WTC11 (cell line): ENCODE measurements around the gene RNF39. TPM values are rescaled to one million over a fixed set of nuclear protein-coding genes. Genes with fewer than 3 reads are reported as not detected.

Experiments used
- ATAC-seq: fragments of 200-7000 bp; cut with Tn5 transposase; 2 replicates; pipeline ENCODE4 v1.10.0; 2021; ENCODE audit warnings: mild to moderate bottlenecking, moderate library complexity
- CTCF ChIA-PET: fragments of 300-600 bp; sonication (Branson Sonifier 250); formaldehyde crosslinking; loops from one replicate; lab custom pipeline; 2021; ENCODE audit warnings: antibody characterized with exemption; lab: Charles Lee
- POLR2A ChIA-PET: fragments of 350-600 bp; sonication (Branson Sonifier 250); formaldehyde crosslinking; loops from one replicate; lab custom pipeline; 2021; ENCODE audit warnings: antibody characterized with exemption; lab: Charles Lee
- DNase-seq: peaks from one replicate; pipeline ENCODE4 v3.0.0; 2021; ENCODE audit warnings: low spot score
- H3K27ac Mint-ChIP-seq: 2 replicates; pipeline ENCODE4 v1.8.0; 2021; ENCODE audit warnings: mixed read lengths
- H3K27me3 Mint-ChIP-seq: 2 replicates; pipeline ENCODE4 v1.8.0; 2021; ENCODE audit warnings: low read depth, mild to moderate bottlenecking, moderate library complexity, mixed read lengths
- H3K36me3 Mint-ChIP-seq: 2 replicates; pipeline ENCODE4 v1.8.0; 2021; ENCODE audit warnings: mixed read lengths
- H3K4me1 Mint-ChIP-seq: 2 replicates; pipeline ENCODE4 v1.8.0; 2022; ENCODE audit warnings: mixed read lengths
- H3K4me3 Mint-ChIP-seq: 2 replicates; pipeline ENCODE4 v1.8.0; 2021; ENCODE audit warnings: mild to moderate bottlenecking, moderate library complexity, mixed read lengths
- H3K9me3 Mint-ChIP-seq: 2 replicates; pipeline ENCODE4 v1.8.0; 2021; ENCODE audit warnings: mixed read lengths
- CREB1 ChIP-seq: sonication (generic); formaldehyde crosslinking; IDR thresholded peaks from 2 replicates; pipeline ENCODE4 v1.8.0; 2023; ENCODE audit warnings: mild to moderate bottlenecking, missing genetic modification reagents
- CREM ChIP-seq: sonication (generic); formaldehyde crosslinking; IDR thresholded peaks from 2 replicates; pipeline ENCODE4 v1.8.1; 2022; ENCODE audit warnings: mild to moderate bottlenecking, missing genetic modification reagents, moderate library complexity
- ESRRA ChIP-seq: sonication (generic); formaldehyde crosslinking; IDR thresholded peaks from 2 replicates; pipeline ENCODE4 v1.8.1; 2022; ENCODE audit warnings: mild to moderate bottlenecking, missing genetic modification reagents, borderline replicate concordance
- GRHL2 ChIP-seq: fragments of 250-450 bp; sonication (Bioruptor Pico); IDR thresholded peaks from 2 replicates; pipeline ENCODE4 v1.8.0; 2022; ENCODE audit warnings: mild to moderate bottlenecking, moderate library complexity; ENCODE audit not compliant: insufficient replicate concordance, severe bottlenecking
- GTF2I ChIP-seq: fragments of 250-450 bp; sonication (Bioruptor Pico); conservative IDR thresholded peaks from 2 replicates; pipeline ENCODE4 v1.4.0; 2021; ENCODE audit warnings: mild to moderate bottlenecking
- MYBL2 ChIP-seq: sonication (generic); formaldehyde crosslinking; IDR thresholded peaks from 2 replicates; pipeline ENCODE4 v1.8.1; 2023; ENCODE audit warnings: mild to moderate bottlenecking, moderate library complexity, missing genetic modification reagents
- NFE2L1 ChIP-seq: sonication (generic); formaldehyde crosslinking; IDR thresholded peaks from 2 replicates; pipeline ENCODE4 v1.8.1; 2023; ENCODE audit warnings: missing genetic modification reagents
- SMAD3 ChIP-seq: sonication (generic); formaldehyde crosslinking; IDR thresholded peaks from 2 replicates; pipeline ENCODE4 v1.8.0; 2022; ENCODE audit warnings: missing genetic modification reagents, mild to moderate bottlenecking, borderline replicate concordance
- ZBTB21 ChIP-seq: sonication (generic); formaldehyde crosslinking; IDR thresholded peaks from 2 replicates; pipeline ENCODE4 v1.8.1; 2023; ENCODE audit warnings: mild to moderate bottlenecking, missing genetic modification reagents, borderline replicate concordance
- ZNF263 ChIP-seq: sonication (generic); formaldehyde crosslinking; IDR thresholded peaks from 2 replicates; pipeline ENCODE4 v1.8.1; 2022; ENCODE audit warnings: low read depth, mild to moderate bottlenecking, moderate library complexity, missing genetic modification reagents
- total RNA-seq: library from RNA; stranded (reverse); gene quantifications from 3 replicates; pipeline ENCODE4 v1.2.3, GENCODE V29; 2021
- TF ChIP-seq, protein P1 (sequence below): sonication (generic); formaldehyde crosslinking; IDR thresholded peaks from 2 replicates; pipeline ENCODE4 v1.8.0; 2023; ENCODE audit warnings: mild to moderate bottlenecking, missing genetic modification reagents
- TF ChIP-seq, protein P2 (sequence below): fragments of 200-600 bp; IDR thresholded peaks from 2 replicates; pipeline ENCODE4 v1.8.0; 2022; ENCODE audit warnings: antibody characterized with exemption
- TF ChIP-seq, protein P3 (sequence below): sonication (generic); formaldehyde crosslinking; IDR thresholded peaks from 2 replicates; pipeline ENCODE4 v1.8.0; 2022; ENCODE audit warnings: mild to moderate bottlenecking, missing genetic modification reagents
- TF ChIP-seq, protein P4 (sequence below): fragments of 250-450 bp; sonication (Bioruptor Pico); IDR thresholded peaks from 2 replicates; pipeline ENCODE4 v2.1.2; 2022; ENCODE audit warnings: mild to moderate bottlenecking, moderate library complexity
- TF ChIP-seq, protein P5 (sequence below): sonication (generic); formaldehyde crosslinking; IDR thresholded peaks from 2 replicates; pipeline ENCODE4 v1.8.1; 2022; ENCODE audit warnings: missing genetic modification reagents, borderline replicate concordance
- TF ChIP-seq, protein P6 (sequence below): sonication (generic); formaldehyde crosslinking; IDR thresholded peaks from 2 replicates; pipeline ENCODE4 v1.8.1; 2023; ENCODE audit warnings: mild to moderate bottlenecking, missing genetic modification reagents, moderate library complexity
- TF ChIP-seq, protein P7 (sequence below): sonication (generic); formaldehyde crosslinking; IDR thresholded peaks from 2 replicates; pipeline ENCODE4 v1.8.0; 2023; ENCODE audit warnings: missing genetic modification reagents, mild to moderate bottlenecking, borderline replicate concordance

Gene RNF39
- total RNA-seq, 1 experiment from 2014 or later, result 5.1 TPM

DNA sequence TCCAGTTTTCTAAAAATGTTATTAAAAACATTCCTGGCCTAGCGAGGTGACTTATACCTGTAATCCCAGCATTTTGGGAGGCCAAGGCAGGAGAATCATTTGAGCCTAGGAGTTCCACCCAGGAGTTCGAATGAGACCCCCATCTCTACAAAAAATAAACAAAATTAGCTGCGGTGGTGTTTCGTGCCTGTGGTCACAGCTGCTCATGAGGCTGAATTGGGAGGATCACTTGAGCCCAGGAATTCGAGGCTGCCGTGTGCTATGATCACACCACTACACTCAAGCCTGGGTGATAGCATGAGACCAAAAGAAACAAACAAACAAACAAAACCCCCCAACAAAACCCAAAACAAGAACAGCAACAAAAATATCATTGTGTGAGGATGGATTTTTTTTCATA lies 34.3 kb downstream of the RNF39 start (continued):
- TF ChIP-seq, protein P1, sequence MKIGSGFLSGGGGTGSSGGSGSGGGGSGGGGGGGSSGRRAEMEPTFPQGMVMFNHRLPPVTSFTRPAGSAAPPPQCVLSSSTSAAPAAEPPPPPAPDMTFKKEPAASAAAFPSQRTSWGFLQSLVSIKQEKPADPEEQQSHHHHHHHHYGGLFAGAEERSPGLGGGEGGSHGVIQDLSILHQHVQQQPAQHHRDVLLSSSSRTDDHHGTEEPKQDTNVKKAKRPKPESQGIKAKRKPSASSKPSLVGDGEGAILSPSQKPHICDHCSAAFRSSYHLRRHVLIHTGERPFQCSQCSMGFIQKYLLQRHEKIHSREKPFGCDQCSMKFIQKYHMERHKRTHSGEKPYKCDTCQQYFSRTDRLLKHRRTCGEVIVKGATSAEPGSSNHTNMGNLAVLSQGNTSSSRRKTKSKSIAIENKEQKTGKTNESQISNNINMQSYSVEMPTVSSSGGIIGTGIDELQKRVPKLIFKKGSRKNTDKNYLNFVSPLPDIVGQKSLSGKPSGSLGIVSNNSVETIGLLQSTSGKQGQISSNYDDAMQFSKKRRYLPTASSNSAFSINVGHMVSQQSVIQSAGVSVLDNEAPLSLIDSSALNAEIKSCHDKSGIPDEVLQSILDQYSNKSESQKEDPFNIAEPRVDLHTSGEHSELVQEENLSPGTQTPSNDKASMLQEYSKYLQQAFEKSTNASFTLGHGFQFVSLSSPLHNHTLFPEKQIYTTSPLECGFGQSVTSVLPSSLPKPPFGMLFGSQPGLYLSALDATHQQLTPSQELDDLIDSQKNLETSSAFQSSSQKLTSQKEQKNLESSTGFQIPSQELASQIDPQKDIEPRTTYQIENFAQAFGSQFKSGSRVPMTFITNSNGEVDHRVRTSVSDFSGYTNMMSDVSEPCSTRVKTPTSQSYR (CRISPR knock-in tag), result no peak
- no peak for TF ChIP-seq GTF2I (CRISPR knock-in tag)

DNA sequence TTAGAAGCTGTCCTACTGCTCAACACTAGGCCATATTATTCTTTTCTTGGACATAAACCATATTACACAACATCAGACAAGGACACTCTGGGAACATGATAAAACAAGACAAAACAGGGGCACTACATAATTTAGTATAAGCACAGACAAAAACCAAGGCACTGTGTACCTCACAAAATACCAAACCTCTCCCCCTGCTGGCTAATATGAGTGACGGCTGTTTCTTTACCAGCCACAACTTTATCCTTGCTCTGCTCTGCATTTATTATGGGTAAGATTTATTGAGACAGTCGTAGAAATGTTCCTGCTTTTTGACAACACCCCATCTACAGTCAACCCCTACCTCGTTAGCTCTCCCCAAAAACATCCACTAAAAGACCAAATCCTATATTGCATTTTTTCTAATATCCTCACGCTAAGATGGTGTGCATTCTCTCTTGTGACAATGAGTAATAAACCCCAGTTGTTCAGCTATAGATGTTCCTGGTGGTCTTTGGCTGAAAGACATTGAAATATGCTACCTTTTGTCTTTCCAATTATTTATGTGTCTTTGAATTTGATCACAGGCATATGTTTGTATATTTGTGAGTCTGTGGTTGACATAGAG lies 38.3 kb downstream of the RNF39 start:
- TF ChIP-seq, protein P2, sequence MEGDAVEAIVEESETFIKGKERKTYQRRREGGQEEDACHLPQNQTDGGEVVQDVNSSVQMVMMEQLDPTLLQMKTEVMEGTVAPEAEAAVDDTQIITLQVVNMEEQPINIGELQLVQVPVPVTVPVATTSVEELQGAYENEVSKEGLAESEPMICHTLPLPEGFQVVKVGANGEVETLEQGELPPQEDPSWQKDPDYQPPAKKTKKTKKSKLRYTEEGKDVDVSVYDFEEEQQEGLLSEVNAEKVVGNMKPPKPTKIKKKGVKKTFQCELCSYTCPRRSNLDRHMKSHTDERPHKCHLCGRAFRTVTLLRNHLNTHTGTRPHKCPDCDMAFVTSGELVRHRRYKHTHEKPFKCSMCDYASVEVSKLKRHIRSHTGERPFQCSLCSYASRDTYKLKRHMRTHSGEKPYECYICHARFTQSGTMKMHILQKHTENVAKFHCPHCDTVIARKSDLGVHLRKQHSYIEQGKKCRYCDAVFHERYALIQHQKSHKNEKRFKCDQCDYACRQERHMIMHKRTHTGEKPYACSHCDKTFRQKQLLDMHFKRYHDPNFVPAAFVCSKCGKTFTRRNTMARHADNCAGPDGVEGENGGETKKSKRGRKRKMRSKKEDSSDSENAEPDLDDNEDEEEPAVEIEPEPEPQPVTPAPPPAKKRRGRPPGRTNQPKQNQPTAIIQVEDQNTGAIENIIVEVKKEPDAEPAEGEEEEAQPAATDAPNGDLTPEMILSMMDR, result 0 out of 2 replicates have a peak, but pooled peaks have one; percentile 27
- TF ChIP-seq, protein P3, sequence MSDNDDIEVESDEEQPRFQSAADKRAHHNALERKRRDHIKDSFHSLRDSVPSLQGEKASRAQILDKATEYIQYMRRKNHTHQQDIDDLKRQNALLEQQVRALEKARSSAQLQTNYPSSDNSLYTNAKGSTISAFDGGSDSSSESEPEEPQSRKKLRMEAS, result no peak
- TF ChIP-seq CREB1, result no peak
- H3K36me3 Mint-ChIP-seq, result no peaks in the 10 kb centered on the region
- no peak overlapping the region for H3K27ac Mint-ChIP-seq
- no peaks in the 10 kb centered on the region for H3K9me3 Mint-ChIP-seq
- DNase-seq, result no peak
- CTCF ChIA-PET, result interaction anchor here (0.9 to 2.0 kb wide), 2 partner anchors 24 to 65 kb away, joined by 3 to 5 read pairs; no protein-coding TSS in a partner anchor
- no peaks in the 10 kb centered on the region for H3K4me1 Mint-ChIP-seq
- no peak; the same call in 1 of the 2 replicates for ATAC-seq
- H3K27me3 Mint-ChIP-seq, result no peaks in the 10 kb centered on the region
- no peak overlapping the region for H3K4me3 Mint-ChIP-seq
- POLR2A ChIA-PET, result no interaction called here

DNA sequence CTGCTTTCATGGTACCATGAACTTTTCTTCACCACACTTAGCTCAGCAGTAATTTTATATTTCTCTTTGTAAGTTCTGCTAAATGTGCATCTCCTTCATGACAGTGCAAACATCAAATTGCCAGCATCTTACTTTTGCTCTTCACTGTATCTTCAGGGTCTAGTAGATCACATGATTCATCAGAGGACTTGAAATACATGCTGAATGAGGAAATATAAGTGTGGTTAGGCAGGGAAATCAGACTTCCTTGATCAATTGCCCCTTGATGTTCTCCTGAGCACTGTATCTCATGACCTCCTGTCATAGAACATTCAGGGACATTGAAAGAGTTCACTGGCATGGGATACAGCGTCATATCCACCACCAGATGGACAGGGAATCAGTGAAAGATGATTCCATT lies 39.8 kb downstream of the RNF39 start:
- Mint-ChIP-seq H3K36me3 (no peaks in the 10 kb centered on the region), H3K4me1 (no peaks in the 10 kb centered on the region), H3K4me3 (no peak overlapping the region), H3K27me3 (no peaks in the 10 kb centered on the region), H3K27ac (no peak overlapping the region), H3K9me3 (no peaks in the 10 kb centered on the region)
- CTCF ChIA-PET, result no interaction called here
- TF ChIP-seq ESRRA (CRISPR knock-in tag), result no peak
- no peak for TF ChIP-seq GRHL2 (CRISPR knock-in tag)
- TF ChIP-seq CREM (CRISPR knock-in tag), result no peak
- TF ChIP-seq ZBTB21 (CRISPR knock-in tag), result no peak
- TF ChIP-seq SMAD3, result no peak
- TF ChIP-seq, protein P4, sequence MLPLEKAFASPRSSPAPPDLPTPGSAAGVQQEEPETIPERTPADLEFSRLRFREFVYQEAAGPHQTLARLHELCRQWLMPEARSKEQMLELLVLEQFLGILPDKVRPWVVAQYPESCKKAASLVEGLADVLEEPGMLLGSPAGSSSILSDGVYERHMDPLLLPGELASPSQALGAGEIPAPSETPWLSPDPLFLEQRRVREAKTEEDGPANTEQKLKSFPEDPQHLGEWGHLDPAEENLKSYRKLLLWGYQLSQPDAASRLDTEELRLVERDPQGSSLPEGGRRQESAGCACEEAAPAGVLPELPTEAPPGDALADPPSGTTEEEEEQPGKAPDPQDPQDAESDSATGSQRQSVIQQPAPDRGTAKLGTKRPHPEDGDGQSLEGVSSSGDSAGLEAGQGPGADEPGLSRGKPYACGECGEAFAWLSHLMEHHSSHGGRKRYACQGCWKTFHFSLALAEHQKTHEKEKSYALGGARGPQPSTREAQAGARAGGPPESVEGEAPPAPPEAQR, result no peak
- TF ChIP-seq, protein P5, sequence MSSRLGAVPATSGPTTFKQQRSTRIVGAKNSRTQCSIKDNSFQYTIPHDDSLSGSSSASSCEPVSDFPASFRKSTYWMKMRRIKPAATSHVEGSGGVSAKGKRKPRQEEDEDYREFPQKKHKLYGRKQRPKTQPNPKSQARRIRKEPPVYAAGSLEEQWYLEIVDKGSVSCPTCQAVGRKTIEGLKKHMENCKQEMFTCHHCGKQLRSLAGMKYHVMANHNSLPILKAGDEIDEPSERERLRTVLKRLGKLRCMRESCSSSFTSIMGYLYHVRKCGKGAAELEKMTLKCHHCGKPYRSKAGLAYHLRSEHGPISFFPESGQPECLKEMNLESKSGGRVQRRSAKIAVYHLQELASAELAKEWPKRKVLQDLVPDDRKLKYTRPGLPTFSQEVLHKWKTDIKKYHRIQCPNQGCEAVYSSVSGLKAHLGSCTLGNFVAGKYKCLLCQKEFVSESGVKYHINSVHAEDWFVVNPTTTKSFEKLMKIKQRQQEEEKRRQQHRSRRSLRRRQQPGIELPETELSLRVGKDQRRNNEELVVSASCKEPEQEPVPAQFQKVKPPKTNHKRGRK (CRISPR knock-in tag), result no peak
- TF ChIP-seq, protein P6, sequence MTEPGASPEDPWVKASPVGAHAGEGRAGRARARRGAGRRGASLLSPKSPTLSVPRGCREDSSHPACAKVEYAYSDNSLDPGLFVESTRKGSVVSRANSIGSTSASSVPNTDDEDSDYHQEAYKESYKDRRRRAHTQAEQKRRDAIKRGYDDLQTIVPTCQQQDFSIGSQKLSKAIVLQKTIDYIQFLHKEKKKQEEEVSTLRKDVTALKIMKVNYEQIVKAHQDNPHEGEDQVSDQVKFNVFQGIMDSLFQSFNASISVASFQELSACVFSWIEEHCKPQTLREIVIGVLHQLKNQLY, result no peak
- TF ChIP-seq MYBL2 (CRISPR knock-in tag), result no peak
- no peak for TF ChIP-seq NFE2L1 (CRISPR knock-in tag)
- TF ChIP-seq, protein P7, sequence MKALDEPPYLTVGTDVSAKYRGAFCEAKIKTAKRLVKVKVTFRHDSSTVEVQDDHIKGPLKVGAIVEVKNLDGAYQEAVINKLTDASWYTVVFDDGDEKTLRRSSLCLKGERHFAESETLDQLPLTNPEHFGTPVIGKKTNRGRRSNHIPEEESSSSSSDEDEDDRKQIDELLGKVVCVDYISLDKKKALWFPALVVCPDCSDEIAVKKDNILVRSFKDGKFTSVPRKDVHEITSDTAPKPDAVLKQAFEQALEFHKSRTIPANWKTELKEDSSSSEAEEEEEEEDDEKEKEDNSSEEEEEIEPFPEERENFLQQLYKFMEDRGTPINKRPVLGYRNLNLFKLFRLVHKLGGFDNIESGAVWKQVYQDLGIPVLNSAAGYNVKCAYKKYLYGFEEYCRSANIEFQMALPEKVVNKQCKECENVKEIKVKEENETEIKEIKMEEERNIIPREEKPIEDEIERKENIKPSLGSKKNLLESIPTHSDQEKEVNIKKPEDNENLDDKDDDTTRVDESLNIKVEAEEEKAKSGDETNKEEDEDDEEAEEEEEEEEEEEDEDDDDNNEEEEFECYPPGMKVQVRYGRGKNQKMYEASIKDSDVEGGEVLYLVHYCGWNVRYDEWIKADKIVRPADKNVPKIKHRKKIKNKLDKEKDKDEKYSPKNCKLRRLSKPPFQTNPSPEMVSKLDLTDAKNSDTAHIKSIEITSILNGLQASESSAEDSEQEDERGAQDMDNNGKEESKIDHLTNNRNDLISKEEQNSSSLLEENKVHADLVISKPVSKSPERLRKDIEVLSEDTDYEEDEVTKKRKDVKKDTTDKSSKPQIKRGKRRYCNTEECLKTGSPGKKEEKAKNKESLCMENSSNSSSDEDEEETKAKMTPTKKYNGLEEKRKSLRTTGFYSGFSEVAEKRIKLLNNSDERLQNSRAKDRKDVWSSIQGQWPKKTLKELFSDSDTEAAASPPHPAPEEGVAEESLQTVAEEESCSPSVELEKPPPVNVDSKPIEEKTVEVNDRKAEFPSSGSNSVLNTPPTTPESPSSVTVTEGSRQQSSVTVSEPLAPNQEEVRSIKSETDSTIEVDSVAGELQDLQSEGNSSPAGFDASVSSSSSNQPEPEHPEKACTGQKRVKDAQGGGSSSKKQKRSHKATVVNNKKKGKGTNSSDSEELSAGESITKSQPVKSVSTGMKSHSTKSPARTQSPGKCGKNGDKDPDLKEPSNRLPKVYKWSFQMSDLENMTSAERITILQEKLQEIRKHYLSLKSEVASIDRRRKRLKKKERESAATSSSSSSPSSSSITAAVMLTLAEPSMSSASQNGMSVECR, result no peak
- TF ChIP-seq ZNF263 (CRISPR knock-in tag), result no peak
- ATAC-seq (no peak), DNase-seq (no peak)
- POLR2A ChIA-PET, result no interaction called here
